ENCODE measurements around the gene LAMTOR4. TPM values are rescaled to one million over a fixed set of nuclear protein-coding genes. Genes with fewer than 3 reads are reported as not detected.

The LAMTOR4 gene
- total RNA-seq, 2 experiments from 2014 or later: 119 to 151 TPM

- Mint-ChIP-seq H3K36me3 (peaks cover 15% of the 10 kb centered on the region), H3K27me3 (no peaks in the 10 kb centered on the region), H3K27ac (no peak overlapping the region), H3K4me3 (no peak overlapping the region), H3K9me3 (ENCODE audit: low read depth) (no peaks in the 10 kb centered on the region), H3K4me1 (peaks cover 25% of the 10 kb centered on the region)
- CTCF ChIA-PET: interaction anchor here (0.8 to 6.2 kb wide), 7 partner anchors 11 to 260 kb away, joined by 3 to 37 read pairs (median 4); no protein-coding TSS in a partner anchor
- no peak for ATAC-seq
- no peak for DNase-seq
Observed at GRCh38 chr7:100147278-100147677, 1.4 kb upstream of the LAMTOR4 start.

- H3K4me3 Mint-ChIP-seq: peak overlapping the region; percentile 94
- CTCF ChIA-PET: interaction anchor here (0.6 to 6.2 kb wide), 19 partner anchors 9 to 259 kb away, joined by 3 to 37 read pairs (median 4); partner anchors contain the start of gene GAL3ST4
- peak overlapping the region; percentile 98 for H3K27ac Mint-ChIP-seq
- no peaks in the 10 kb centered on the region for H3K27me3 Mint-ChIP-seq
- no peak for ATAC-seq
- H3K9me3 Mint-ChIP-seq (ENCODE audit: low read depth): no peaks in the 10 kb centered on the region
- peaks cover 19% of the 10 kb centered on the region for H3K36me3 Mint-ChIP-seq
- DNase-seq: no peak
- peaks cover 32% of the 10 kb centered on the region for H3K4me1 Mint-ChIP-seq
Observed at GRCh38 chr7:100148225-100148558, 526 bp upstream of the LAMTOR4 start.

- H3K36me3 Mint-ChIP-seq: peaks cover 39% of the 10 kb centered on the region
- no peaks in the 10 kb centered on the region for H3K9me3 Mint-ChIP-seq (ENCODE audit: low read depth)
- no peak for DNase-seq
- CTCF ChIA-PET: interaction anchor here (0.7 kb wide), 1 partner anchor 70 kb away, joined by 3 read pairs; no protein-coding TSS in a partner anchor
- H3K27ac Mint-ChIP-seq: peak overlapping the region; percentile 71
- H3K4me3 Mint-ChIP-seq: no peak overlapping the region
- no peak for ATAC-seq
- H3K4me1 Mint-ChIP-seq: peaks cover 64% of the 10 kb centered on the region
- H3K27me3 Mint-ChIP-seq: no peaks in the 10 kb centered on the region
Observed at GRCh38 chr7:100152404-100152803, 3.7 kb downstream of the LAMTOR4 start.

- H3K36me3 Mint-ChIP-seq: peaks cover 43% of the 10 kb centered on the region
- DNase-seq: no peak
- no peak for ATAC-seq
Observed at GRCh38 chr7:100152937-100153666, 4.4 kb downstream of the LAMTOR4 start.

GRCh38 chr7:100153708-100154535 lies 5.2 kb downstream of the LAMTOR4 start:
- peaks cover 61% of the 10 kb centered on the region for H3K4me1 Mint-ChIP-seq
- CTCF ChIA-PET: interaction anchor here (9.7 kb wide), 1 partner anchor 23 kb away, joined by 61 read pairs; no protein-coding TSS in a partner anchor
- no peaks in the 10 kb centered on the region for H3K9me3 Mint-ChIP-seq (ENCODE audit: low read depth)

More at GRCh38 chr7:100152937-100153666, 4.4 kb downstream of the LAMTOR4 start:
- Mint-ChIP-seq H3K9me3 (ENCODE audit: low read depth) (no peaks in the 10 kb centered on the region), H3K27ac (peak overlapping the region; percentile 37), H3K4me1 (peaks cover 66% of the 10 kb centered on the region), H3K4me3 (no peak overlapping the region), H3K27me3 (no peaks in the 10 kb centered on the region)
- CTCF ChIA-PET: interaction anchor here (0.7 kb wide), 1 partner anchor 69 kb away, joined by 3 read pairs; no protein-coding TSS in a partner anchor

GRCh38 chr7:100154651-100155491 lies 6.2 kb downstream of the LAMTOR4 start:
- Mint-ChIP-seq H3K4me1 (peaks cover 65% of the 10 kb centered on the region), H3K36me3 (peaks cover 43% of the 10 kb centered on the region), H3K27me3 (no peaks in the 10 kb centered on the region), H3K9me3 (ENCODE audit: low read depth) (no peaks in the 10 kb centered on the region), H3K27ac (no peak overlapping the region), H3K4me3 (no peak overlapping the region)
- DNase-seq (no peak), ATAC-seq (no peak)
- CTCF ChIA-PET: interaction anchor here (5.7 to 9.7 kb wide), 2 partner anchors 24 to 62 kb away, joined by 19 to 61 read pairs; no protein-coding TSS in a partner anchor

More at GRCh38 chr7:100153708-100154535, 5.2 kb downstream of the LAMTOR4 start:
- Mint-ChIP-seq H3K36me3 (peaks cover 43% of the 10 kb centered on the region), H3K27ac (peak overlapping the region; percentile 42), H3K4me3 (no peak overlapping the region), H3K27me3 (no peaks in the 10 kb centered on the region)
- no peak for ATAC-seq
- DNase-seq: no peak

GRCh38 chr7:100155553-100156317 lies 7.0 kb downstream of the LAMTOR4 start:
- H3K27ac Mint-ChIP-seq: peak overlapping the region; percentile 67
- CTCF ChIA-PET: interaction anchor here (5.7 to 9.7 kb wide), 2 partner anchors 25 to 62 kb away, joined by 19 to 61 read pairs; no protein-coding TSS in a partner anchor
- H3K4me1 Mint-ChIP-seq: peaks cover 57% of the 10 kb centered on the region
- H3K4me3 Mint-ChIP-seq: no peak overlapping the region
- no peaks in the 10 kb centered on the region for H3K27me3 Mint-ChIP-seq
- H3K9me3 Mint-ChIP-seq (ENCODE audit: low read depth): no peaks in the 10 kb centered on the region
- H3K36me3 Mint-ChIP-seq: peaks cover 36% of the 10 kb centered on the region
- DNase-seq (no peak), ATAC-seq (no peak)

- Mint-ChIP-seq H3K27ac (peak overlapping the region; percentile 67), H3K27me3 (no peaks in the 10 kb centered on the region), H3K4me1 (peaks cover 56% of the 10 kb centered on the region), H3K36me3 (peaks cover 35% of the 10 kb centered on the region), H3K4me3 (peak overlapping the region; percentile 57), H3K9me3 (ENCODE audit: low read depth) (no peaks in the 10 kb centered on the region)
- CTCF ChIA-PET: interaction anchor here (0.8 to 9.7 kb wide), 3 partner anchors 25 to 61 kb away, joined by 3 to 61 read pairs (median 19); no protein-coding TSS in a partner anchor
- ATAC-seq: no peak
- no peak for DNase-seq
Observed at GRCh38 chr7:100156331-100157068, 7.8 kb downstream of the LAMTOR4 start.

GRCh38 chr7:100157069-100157333 lies 8.3 kb downstream of the LAMTOR4 start:
- H3K9me3 Mint-ChIP-seq (ENCODE audit: low read depth): no peaks in the 10 kb centered on the region
- CTCF ChIA-PET: interaction anchor here (0.8 to 9.7 kb wide), 4 partner anchors 11 to 60 kb away, joined by 3 to 61 read pairs (median 13); partner anchors contain the start of gene GAL3ST4
- ATAC-seq (no peak), DNase-seq (no peak)
- peak overlapping the region; percentile 67 for H3K27ac Mint-ChIP-seq
- peaks cover 31% of the 10 kb centered on the region for H3K36me3 Mint-ChIP-seq
- no peaks in the 10 kb centered on the region for H3K27me3 Mint-ChIP-seq
- peak overlapping the region; percentile 57 for H3K4me3 Mint-ChIP-seq
- H3K4me1 Mint-ChIP-seq: peaks cover 51% of the 10 kb centered on the region

GRCh38 chr7:100157334-100158228 lies 8.9 kb downstream of the LAMTOR4 start:
- ATAC-seq (peak; percentile 5), DNase-seq (no peak)
- Mint-ChIP-seq H3K4me3 (peak overlapping the region; percentile 75), H3K36me3 (peaks cover 25% of the 10 kb centered on the region), H3K27me3 (no peaks in the 10 kb centered on the region), H3K9me3 (ENCODE audit: low read depth) (no peaks in the 10 kb centered on the region), H3K4me1 (peaks cover 47% of the 10 kb centered on the region), H3K27ac (peak overlapping the region; percentile 78)
- CTCF ChIA-PET: interaction anchor here (0.8 to 9.7 kb wide), 5 partner anchors 10 to 60 kb away, joined by 3 to 61 read pairs (median 7); partner anchors contain the start of genes GAL3ST4, GPC2 and STAG3

All from activated CD8-positive, alpha-beta memory T cell treated with anti-CD3 and anti-CD28 coated beads, Interleukin-2, amount 10 ng/mL, durations not matched to agents 7 days and 5 days (primary cell).